ENCODE results near the gene NR4A3. TPM values are rescaled to one million over a fixed set of nuclear protein-coding genes. Genes with fewer than 3 reads are reported as not detected.
"Not testable (repeated sequence)": the region's sequence is repeated elsewhere in the genome, so short reads cannot be mapped to it uniquely, and the experiment has no call there.

Gene NR4A3
- total RNA-seq, 2 donors from 2014 or later, result 0.10 to 3.9 TPM

DNA sequence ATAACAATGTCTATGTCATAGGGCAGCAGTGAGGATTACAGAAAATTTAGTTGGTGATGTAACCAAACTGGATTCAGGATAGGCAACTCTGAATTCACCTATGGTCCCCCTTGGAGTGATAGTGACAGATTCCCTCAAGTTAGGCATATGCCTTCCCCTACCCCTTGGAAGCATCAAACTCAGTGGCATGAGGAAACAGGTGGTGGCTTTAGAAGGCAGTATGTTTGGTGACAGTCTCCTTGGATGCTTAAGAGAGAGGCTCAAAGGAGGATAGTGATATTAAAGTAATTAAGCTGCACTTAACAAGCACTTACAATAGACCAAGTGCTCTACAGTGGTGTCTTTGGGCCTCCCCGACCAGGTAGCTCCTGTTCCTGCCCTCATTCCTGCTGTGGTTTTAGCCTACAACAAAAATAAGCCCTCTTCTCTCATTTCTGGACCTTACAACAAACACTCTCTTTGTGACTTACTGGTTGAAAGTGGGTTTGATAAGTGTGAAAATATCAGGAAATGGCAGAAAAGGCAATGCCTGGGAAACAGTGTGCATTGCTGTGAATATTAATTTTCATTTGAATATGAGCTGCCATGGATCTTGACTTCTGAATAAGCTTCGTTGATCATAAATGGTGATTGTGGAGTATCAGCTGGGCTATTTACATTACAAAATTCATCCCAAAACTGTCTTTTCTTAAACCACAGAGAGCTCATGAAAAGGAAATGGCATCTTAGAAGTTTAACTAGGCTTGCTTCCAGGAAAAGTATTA, 29.2 kb downstream of the NR4A3 start:
- H3K27ac ChIP-seq, result no peak overlapping the region

DNA sequence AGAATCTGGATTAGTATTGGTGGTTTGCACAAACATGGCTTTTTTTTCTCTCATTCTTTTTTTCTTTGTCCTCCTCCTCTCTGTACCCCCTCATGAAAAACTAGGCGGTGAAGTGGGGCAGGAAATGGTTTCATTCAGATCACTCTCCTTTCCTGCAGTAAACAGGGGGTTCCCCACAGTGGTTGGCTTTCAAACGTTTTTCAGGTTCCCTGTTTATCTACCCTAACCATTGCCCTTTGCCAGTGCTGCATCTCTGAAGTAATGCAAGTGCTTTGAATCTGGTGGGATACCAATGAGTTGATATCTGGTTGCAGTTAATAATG, 29.8 kb downstream of the NR4A3 start:
- H3K9me3 ChIP-seq, result no peaks in the 10 kb centered on the region
- no peak overlapping the region for H3K4me3 ChIP-seq
- H3K36me3 ChIP-seq, result no peaks in the 10 kb centered on the region
- H3K4me1 ChIP-seq, result no peaks in the 10 kb centered on the region
- no peak overlapping the region for H3K27ac ChIP-seq
- no peak overlapping the region for H3K9ac ChIP-seq (ENCODE audit: low read depth in 2 of 2, low read length in 2 of 2)
- no peak for DNase-seq
- TF ChIP-seq, protein P1, sequence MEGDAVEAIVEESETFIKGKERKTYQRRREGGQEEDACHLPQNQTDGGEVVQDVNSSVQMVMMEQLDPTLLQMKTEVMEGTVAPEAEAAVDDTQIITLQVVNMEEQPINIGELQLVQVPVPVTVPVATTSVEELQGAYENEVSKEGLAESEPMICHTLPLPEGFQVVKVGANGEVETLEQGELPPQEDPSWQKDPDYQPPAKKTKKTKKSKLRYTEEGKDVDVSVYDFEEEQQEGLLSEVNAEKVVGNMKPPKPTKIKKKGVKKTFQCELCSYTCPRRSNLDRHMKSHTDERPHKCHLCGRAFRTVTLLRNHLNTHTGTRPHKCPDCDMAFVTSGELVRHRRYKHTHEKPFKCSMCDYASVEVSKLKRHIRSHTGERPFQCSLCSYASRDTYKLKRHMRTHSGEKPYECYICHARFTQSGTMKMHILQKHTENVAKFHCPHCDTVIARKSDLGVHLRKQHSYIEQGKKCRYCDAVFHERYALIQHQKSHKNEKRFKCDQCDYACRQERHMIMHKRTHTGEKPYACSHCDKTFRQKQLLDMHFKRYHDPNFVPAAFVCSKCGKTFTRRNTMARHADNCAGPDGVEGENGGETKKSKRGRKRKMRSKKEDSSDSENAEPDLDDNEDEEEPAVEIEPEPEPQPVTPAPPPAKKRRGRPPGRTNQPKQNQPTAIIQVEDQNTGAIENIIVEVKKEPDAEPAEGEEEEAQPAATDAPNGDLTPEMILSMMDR (IDR thresholded peaks at IDR 0.05), result no peak
- intact Hi-C loops (cut with DNase I), result no loop called here
- H3K27me3 ChIP-seq, result no peaks in the 10 kb centered on the region

More for the DNA sequence above, 29.2 kb downstream of the NR4A3 start:
- TF ChIP-seq, protein P1 (IDR thresholded peaks at IDR 0.05), result no peak
- Histone ChIP-seq H3K27me3 (no peaks in the 10 kb centered on the region), H3K4me1 (no peaks in the 10 kb centered on the region), H3K9me3 (no peaks in the 10 kb centered on the region), H3K36me3 (no peaks in the 10 kb centered on the region), H3K9ac (ENCODE audit: low read depth in 2 of 2, low read length in 2 of 2) (no peak overlapping the region), H3K4me3 (no peak overlapping the region)
- no peak for DNase-seq
- intact Hi-C loops (cut with DNase I), result no loop called here

GRCh38 chr9:99852617-99853016, 30.9 kb downstream of the NR4A3 start:
- H3K4me1 ChIP-seq, result no peaks in the 10 kb centered on the region
- DNase-seq, result no peak

GRCh38 chr9:99855467-99856176, 33.9 kb downstream of the NR4A3 start:
- Histone ChIP-seq H3K9me3 (no peaks in the 10 kb centered on the region), H3K36me3 (no peaks in the 10 kb centered on the region), H3K4me1 (no peaks in the 10 kb centered on the region), H3K27ac (no peak overlapping the region), H3K4me3 (no peak overlapping the region), H3K27me3 (no peaks in the 10 kb centered on the region), H3K9ac (ENCODE audit: low read depth in 2 of 2, low read length in 2 of 2) (no peak overlapping the region)
- intact Hi-C loops (cut with DNase I), result no loop called here
- no peak for DNase-seq
- TF ChIP-seq, protein P1 (IDR thresholded peaks at IDR 0.05), result no peak

More at GRCh38 chr9:99852617-99853016, 30.9 kb downstream of the NR4A3 start:
- Histone ChIP-seq H3K4me3 (no peak overlapping the region), H3K27ac (no peak overlapping the region), H3K27me3 (no peaks in the 10 kb centered on the region), H3K9me3 (no peaks in the 10 kb centered on the region), H3K36me3 (no peaks in the 10 kb centered on the region), H3K9ac (ENCODE audit: low read depth in 2 of 2, low read length in 2 of 2) (no peak overlapping the region)
- TF ChIP-seq, protein P1 (IDR thresholded peaks at IDR 0.05), result no peak
- intact Hi-C loops (cut with DNase I), result no loop called here

GRCh38 chr9:99857576-99857975, 35.9 kb downstream of the NR4A3 start:
- H3K9ac ChIP-seq (ENCODE audit: low read depth in 2 of 2, low read length in 2 of 2); H3K4me3 ChIP-seq; H3K27me3 ChIP-seq; H3K9me3 ChIP-seq; DNase-seq; intact Hi-C loops (cut with DNase I); H3K27ac ChIP-seq; H3K4me1 ChIP-seq; H3K36me3 ChIP-seq: not testable (repeated sequence)

DNA sequence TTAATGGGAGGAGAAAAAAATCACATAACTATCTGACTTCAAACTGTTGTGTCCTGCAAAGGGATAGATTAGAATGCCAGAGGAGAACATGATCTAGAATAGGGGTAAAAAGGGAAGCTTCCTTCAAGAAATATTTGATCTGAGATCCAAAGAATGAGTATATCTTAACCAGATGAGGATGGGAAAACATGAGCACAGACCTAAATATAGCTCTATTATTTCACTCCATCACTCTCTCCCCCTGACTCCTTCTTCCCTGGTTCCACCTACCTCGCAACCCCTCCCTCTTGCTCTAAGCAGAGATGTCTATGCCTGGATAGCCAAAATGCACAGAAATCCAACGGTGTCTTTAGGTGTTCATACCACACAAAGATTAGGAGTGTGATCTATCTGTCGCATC, 36.4 kb downstream of the NR4A3 start:
- H3K4me1 ChIP-seq, result no peaks in the 10 kb centered on the region
- no peaks in the 10 kb centered on the region for H3K36me3 ChIP-seq
- no peak for DNase-seq
- H3K9me3 ChIP-seq, result no peaks in the 10 kb centered on the region
- H3K27ac ChIP-seq, result no peak overlapping the region
- H3K9ac ChIP-seq (ENCODE audit: low read depth in 2 of 2, low read length in 2 of 2), result no peak overlapping the region
- H3K4me3 ChIP-seq, result no peak overlapping the region
- intact Hi-C loops (cut with DNase I), result no loop called here
- TF ChIP-seq, protein P1 (IDR thresholded peaks at IDR 0.05), result no peak
- no peaks in the 10 kb centered on the region for H3K27me3 ChIP-seq

Data from colonic mucosa (tissue), 4 donors.